Activated T-helper 17 cell treated with anti-CD3 and anti-CD28 coated beads, Interleukin-2, amount 50 U/mL, for 72 hours (primary cell): ENCODE measurements around the gene PRDM5. TPM values are rescaled to one million over a fixed set of nuclear protein-coding genes. Genes with fewer than 3 reads are reported as not detected.

Experiments used
- ATAC-seq: fragments of 150-1000 bp; cut with Tn5 transposase; replicated peaks from 2 replicates; pipeline ENCODE4 v1.10.0; 2021; ENCODE audit warnings: mild to moderate bottlenecking, moderate library complexity
- H3K27ac Mint-ChIP-seq: one replicate; pipeline ENCODE4 v1.8.0; 2022; ENCODE audit warnings: mixed read lengths
- H3K27me3 Mint-ChIP-seq: one replicate; pipeline ENCODE4 v1.8.0; 2022; ENCODE audit warnings: mixed read lengths
- H3K36me3 Mint-ChIP-seq: one replicate; pipeline ENCODE4 v1.8.0; 2022; ENCODE audit warnings: low read depth, mild to moderate bottlenecking, mixed read lengths
- H3K4me1 Mint-ChIP-seq: one replicate; pipeline ENCODE4 v1.8.0; 2022; ENCODE audit warnings: mixed read lengths
- H3K4me3 Mint-ChIP-seq: one replicate; pipeline ENCODE4 v1.8.0; 2022; ENCODE audit warnings: mild to moderate bottlenecking, mixed read lengths
- H3K9me3 Mint-ChIP-seq: one replicate; pipeline ENCODE4 v1.8.0; 2022; ENCODE audit warnings: mixed read lengths
- total RNA-seq, 2 donors: library from RNA; stranded (reverse); gene quantifications; one replicate each; pipeline ENCODE4 v1.2.3, GENCODE V29; 2022

PRDM5 gene
- total RNA-seq, 2 donors from 2014 or later = 0.21 to 0.52 TPM

GRCh38 chr4:120722655-120723054 lies 199.9 kb downstream of the PRDM5 start:
- Mint-ChIP-seq H3K36me3 (no peaks in the 10 kb centered on the region), H3K4me1 (no peaks in the 10 kb centered on the region), H3K27me3 (peaks cover 10% of the 10 kb centered on the region), H3K9me3 (no peaks in the 10 kb centered on the region), H3K27ac (no peak overlapping the region), H3K4me3 (no peak overlapping the region)
- ATAC-seq = no peak

GRCh38 chr4:120720354-120720934 lies 202.1 kb downstream of the PRDM5 start:
- ATAC-seq = no peak
- no peak overlapping the region for H3K4me3 Mint-ChIP-seq
- H3K27me3 Mint-ChIP-seq = peaks cover 15% of the 10 kb centered on the region
- no peaks in the 10 kb centered on the region for H3K4me1 Mint-ChIP-seq
- H3K36me3 Mint-ChIP-seq = no peaks in the 10 kb centered on the region
- no peaks in the 10 kb centered on the region for H3K9me3 Mint-ChIP-seq
- H3K27ac Mint-ChIP-seq = no peak overlapping the region

- H3K9me3 Mint-ChIP-seq = no peaks in the 10 kb centered on the region
- no peaks in the 10 kb centered on the region for H3K36me3 Mint-ChIP-seq
- no peak overlapping the region for H3K4me3 Mint-ChIP-seq
- peak; percentile 51 for ATAC-seq
- no peak overlapping the region for H3K27ac Mint-ChIP-seq
- peaks cover 11% of the 10 kb centered on the region for H3K27me3 Mint-ChIP-seq
- H3K4me1 Mint-ChIP-seq = no peaks in the 10 kb centered on the region
These were observed 203.5 kb downstream of the PRDM5 start for GRCh38 chr4:120718979-120719566.

- Mint-ChIP-seq H3K4me1 (no peaks in the 10 kb centered on the region), H3K4me3 (no peak overlapping the region), H3K27ac (no peak overlapping the region), H3K36me3 (no peaks in the 10 kb centered on the region), H3K27me3 (peaks cover 14% of the 10 kb centered on the region), H3K9me3 (no peaks in the 10 kb centered on the region)
- no peak for ATAC-seq
These were observed 206.2 kb downstream of the PRDM5 start for GRCh38 chr4:120716346-120716745.

- H3K27me3 Mint-ChIP-seq = peaks cover 9% of the 10 kb centered on the region
- no peaks in the 10 kb centered on the region for H3K36me3 Mint-ChIP-seq
- no peak for ATAC-seq
These were observed 208.0 kb downstream of the PRDM5 start for GRCh38 chr4:120714417-120715010.

GRCh38 chr4:120709991-120710390 lies 212.5 kb downstream of the PRDM5 start:
- no peaks in the 10 kb centered on the region for H3K4me1 Mint-ChIP-seq
- H3K9me3 Mint-ChIP-seq = peaks cover 7% of the 10 kb centered on the region
- H3K4me3 Mint-ChIP-seq = no peak overlapping the region
- no peak for ATAC-seq
- H3K27me3 Mint-ChIP-seq = peaks cover 10% of the 10 kb centered on the region
- H3K36me3 Mint-ChIP-seq = no peaks in the 10 kb centered on the region
- H3K27ac Mint-ChIP-seq = no peak overlapping the region

More at GRCh38 chr4:120714417-120715010, 208.0 kb downstream of the PRDM5 start:
- H3K9me3 Mint-ChIP-seq = no peaks in the 10 kb centered on the region
- H3K27ac Mint-ChIP-seq = no peak overlapping the region
- H3K4me1 Mint-ChIP-seq = no peaks in the 10 kb centered on the region
- no peak overlapping the region for H3K4me3 Mint-ChIP-seq

- no peak for ATAC-seq
- H3K27me3 Mint-ChIP-seq = peaks cover 27% of the 10 kb centered on the region
- no peaks in the 10 kb centered on the region for H3K4me1 Mint-ChIP-seq
- H3K9me3 Mint-ChIP-seq = peaks cover 10% of the 10 kb centered on the region
- H3K27ac Mint-ChIP-seq = no peak overlapping the region
- H3K36me3 Mint-ChIP-seq = no peaks in the 10 kb centered on the region
- no peak overlapping the region for H3K4me3 Mint-ChIP-seq
These were observed 218.0 kb downstream of the PRDM5 start for GRCh38 chr4:120704538-120704937.

GRCh38 chr4:120703908-120704307 lies 218.6 kb downstream of the PRDM5 start:
- Mint-ChIP-seq H3K4me3 (no peak overlapping the region), H3K27me3 (peaks cover 27% of the 10 kb centered on the region), H3K9me3 (peaks cover 10% of the 10 kb centered on the region), H3K36me3 (no peaks in the 10 kb centered on the region), H3K4me1 (no peaks in the 10 kb centered on the region), H3K27ac (no peak overlapping the region)
- ATAC-seq = no peak

GRCh38 chr4:120699354-120699753 lies 223.2 kb downstream of the PRDM5 start:
- no peak for ATAC-seq
- peaks cover under 1% of the 10 kb centered on the region for H3K9me3 Mint-ChIP-seq
- H3K4me1 Mint-ChIP-seq = no peaks in the 10 kb centered on the region
- no peak overlapping the region for H3K27ac Mint-ChIP-seq
- H3K36me3 Mint-ChIP-seq = no peaks in the 10 kb centered on the region
- peaks cover 26% of the 10 kb centered on the region for H3K27me3 Mint-ChIP-seq
- no peak overlapping the region for H3K4me3 Mint-ChIP-seq

- H3K36me3 Mint-ChIP-seq = no peaks in the 10 kb centered on the region
- no peak for ATAC-seq
- no peaks in the 10 kb centered on the region for H3K9me3 Mint-ChIP-seq
- no peak overlapping the region for H3K27ac Mint-ChIP-seq
- H3K4me1 Mint-ChIP-seq = no peaks in the 10 kb centered on the region
- H3K27me3 Mint-ChIP-seq = peaks cover 16% of the 10 kb centered on the region
- no peak overlapping the region for H3K4me3 Mint-ChIP-seq
These were observed 227.6 kb downstream of the PRDM5 start for GRCh38 chr4:120694973-120695372.

- ATAC-seq = no peak
- Mint-ChIP-seq H3K36me3 (no peaks in the 10 kb centered on the region), H3K27me3 (peaks cover 19% of the 10 kb centered on the region), H3K4me3 (no peak overlapping the region), H3K9me3 (no peaks in the 10 kb centered on the region), H3K27ac (no peak overlapping the region), H3K4me1 (no peaks in the 10 kb centered on the region)
These were observed 228.7 kb downstream of the PRDM5 start for GRCh38 chr4:120693816-120694215.

- no peak overlapping the region for H3K27ac Mint-ChIP-seq
- ATAC-seq = peak; percentile 18
- H3K4me3 Mint-ChIP-seq = no peak overlapping the region
- H3K9me3 Mint-ChIP-seq = no peaks in the 10 kb centered on the region
- H3K4me1 Mint-ChIP-seq = no peaks in the 10 kb centered on the region
- no peaks in the 10 kb centered on the region for H3K36me3 Mint-ChIP-seq
- peaks cover 19% of the 10 kb centered on the region for H3K27me3 Mint-ChIP-seq
These were observed 229.6 kb downstream of the PRDM5 start for GRCh38 chr4:120692964-120693363.

- Mint-ChIP-seq H3K27me3 (peaks cover 19% of the 10 kb centered on the region), H3K9me3 (no peaks in the 10 kb centered on the region), H3K4me3 (no peak overlapping the region), H3K27ac (no peak overlapping the region), H3K36me3 (no peaks in the 10 kb centered on the region), H3K4me1 (no peaks in the 10 kb centered on the region)
- no peak for ATAC-seq
These were observed 231.0 kb downstream of the PRDM5 start for GRCh38 chr4:120691536-120691935.

- Mint-ChIP-seq H3K9me3 (no peaks in the 10 kb centered on the region), H3K27me3 (peaks cover 19% of the 10 kb centered on the region), H3K4me1 (no peaks in the 10 kb centered on the region), H3K4me3 (no peak overlapping the region), H3K36me3 (no peaks in the 10 kb centered on the region), H3K27ac (no peak overlapping the region)
- ATAC-seq = no peak
These were observed 231.4 kb downstream of the PRDM5 start for GRCh38 chr4:120691106-120691505.

- no peaks in the 10 kb centered on the region for H3K36me3 Mint-ChIP-seq
- no peaks in the 10 kb centered on the region for H3K4me1 Mint-ChIP-seq
- H3K27ac Mint-ChIP-seq = no peak overlapping the region
- H3K4me3 Mint-ChIP-seq = no peak overlapping the region
- ATAC-seq = no peak
- H3K9me3 Mint-ChIP-seq = no peaks in the 10 kb centered on the region
- H3K27me3 Mint-ChIP-seq = peaks cover 14% of the 10 kb centered on the region
These were observed 233.7 kb downstream of the PRDM5 start for GRCh38 chr4:120688791-120689190.
